ENCODE data around the gene LDB3. TPM values are rescaled to one million over a fixed set of nuclear protein-coding genes. Genes with fewer than 3 reads are reported as not detected.
A peak's percentile ranks its signal among the peaks of the same experiment; 100 is the strongest.

LDB3 gene
- total and polyA plus RNA-seq, 2 of the 8 experiments (the other 6 are each of a cell fraction or from before 2014, with no cell fraction given), result 0.20 to 0.43 TPM

GRCh38 chr10:86663046-86663345 is 5.3 kb upstream of the LDB3 start:
- Histone ChIP-seq H2BK5ac (ENCODE audit: low read depth, low read length) (no peak overlapping the region), H2BK15ac (ENCODE audit: low read length) (no peak overlapping the region), H3K23me2 (ENCODE audit: low read depth, low read length) (no peaks in the 10 kb centered on the region), H2BK120ac (replicated peaks; ENCODE audit: low read depth, low read length) (no peak overlapping the region), H2AK5ac (ENCODE audit: low read depth, low read length) (no peak overlapping the region), H2BK12ac (ENCODE audit: low read depth, low read length) (no peak overlapping the region), H3K4me3 (ENCODE audit: extremely low read depth in 1 of 4, insufficient read depth in 2 of 4, low read depth in 3 of 4, low read length in 4 of 4) (no peak overlapping the region), H3K9me3 (ENCODE audit: insufficient read depth in 2 of 2, low read depth in 1 of 2, low read length in 1 of 2) (no peaks in the 10 kb centered on the region), H3K23ac (ENCODE audit: insufficient read length) (no peak overlapping the region), H3K27ac (ENCODE audit: low read depth, low read length) (no peak overlapping the region), H3K79me1 (ENCODE audit: low read depth, low read length) (no peaks in the 10 kb centered on the region), H4K5ac (ENCODE audit: insufficient read length, low read depth, low read length) (no peak overlapping the region), H3K4me2 (ENCODE audit: insufficient read depth in 1 of 2, low read depth in 2 of 2, low read length in 2 of 2) (no peak overlapping the region), H3K9ac (replicated peaks in 1 of 4; ENCODE audit: extremely low read depth in 1 of 4, low read depth in 3 of 4, low read length in 3 of 4) (no peak overlapping the region), H3K4ac (replicated peaks; ENCODE audit: insufficient read length, low read depth, low read length) (no peak overlapping the region), H4K20me1 (replicated peaks in 1 of 2; ENCODE audit: control insufficient read depth in 1 of 2, insufficient read depth in 2 of 2, low read length in 2 of 2) (no peaks in the 10 kb centered on the region), H3K56ac (replicated peaks; ENCODE audit: insufficient read length, low read depth, low read length) (no peak overlapping the region), H3K79me2 (ENCODE audit: control insufficient read depth in 1 of 2, insufficient read depth in 2 of 2, low read length in 2 of 2) (no peaks in the 10 kb centered on the region), H2BK20ac (ENCODE audit: low read length) (no peak overlapping the region), H3K36me3 (ENCODE audit: control insufficient read depth in 2 of 4, insufficient read depth in 4 of 4, low read length in 3 of 4) (no peaks in the 10 kb centered on the region), H3K14ac (ENCODE audit: insufficient read length) (no peak overlapping the region), H4K8ac (ENCODE audit: extremely low read depth, insufficient read depth, low read length) (peak overlapping the region; percentile 79; the same call in 1 of the 2 replicates), H2AFZ (ENCODE audit: low read length) (no peak overlapping the region), H3K18ac (ENCODE audit: extremely low read depth, low read length) (no peak overlapping the region), H3K27me3 (replicated peaks in 1 of 4; ENCODE audit: control insufficient read depth in 3 of 4, extremely low read depth in 1 of 4, insufficient read depth in 3 of 4, low read length in 3 of 4) (no peaks in the 10 kb centered on the region), H4K91ac (replicated peaks; ENCODE audit: insufficient read length, low read length) (no peak overlapping the region), H3K4me1 (replicated peaks in 1 of 4; ENCODE audit: control insufficient read depth in 3 of 4, insufficient read depth in 4 of 4, low read length in 3 of 4) (peaks cover 0 to 7% (median 0%) of the 10 kb centered on the region in 4 experiments; a peak in 4 of 7 replicates)
- no peak for DNase-seq (ENCODE audit: low read depth in 1 of 2, low spot score in 2 of 2)
- WGBS, 2 experiments (ENCODE audit: extremely low coverage in 1 of 2, insufficient coverage in 1 of 2, insufficient read length in 1 of 2, insufficient replicate concordance in 2 of 2, low coverage in 1 of 2, low lambda C conversion rate in 2 of 2, missing lambda C conversion rate in 1 of 2), result 88% methylated on average over 7 of the region's 8 CpGs; no CpG with 5 or more reads in 1 of the 2 experiments
- ChIA-PET CTCF (ENCODE audit: partially characterized antibody) (interaction anchor here (0.8 to 13.4 kb wide), 17 partner anchors 9 to 304 kb away, joined by 3 to 105 read pairs (median 5); partner anchors contain the start of gene OPN4), POLR2A (ENCODE audit: partially characterized antibody) (interaction anchor here (1.7 to 2.2 kb wide), 2 partner anchors 21 to 71 kb away, joined by 4 to 5 read pairs; no protein-coding TSS in a partner anchor)
- peak in 1 of 2 experiments; percentile 24; a peak in 1 of 4 replicates for TF ChIP-seq RAD21 (IDR thresholded peaks at IDR 0.05 in 1 of 2, conservative IDR thresholded peaks at IDR 0.05 in 1 of 2; ENCODE audit: low read depth in 2 of 2, low read length in 2 of 2)
- peak in 1 of 3 experiments; percentile 4; a peak in 2 of 4 replicates for TF ChIP-seq CTCF (IDR thresholded peaks at IDR 0.05; ENCODE audit: control extremely low read depth in 1 of 3, insufficient read depth in 1 of 3, low read depth in 1 of 3, low read length in 3 of 3)
- TF ChIP-seq RNF2 (IDR thresholded peaks at IDR 0.05; ENCODE audit: borderline replicate concordance, low read depth, low read length, missing control alignments, poor library complexity, severe bottlenecking), result no peak
- no peak for FAIRE-seq

Measured in H1 (cell line).